ENCODE results near the gene CLN6.
"Not testable (repeated sequence)": the region's sequence is repeated elsewhere in the genome, so short reads cannot be mapped to it uniquely, and the experiment has no call there.

Gene CLN6

GRCh38 chr15:68206711-68207151 is 22.8 kb downstream of the CLN6 start:
- no peak for DNase-seq (ENCODE audit: low spot score)

DNA sequence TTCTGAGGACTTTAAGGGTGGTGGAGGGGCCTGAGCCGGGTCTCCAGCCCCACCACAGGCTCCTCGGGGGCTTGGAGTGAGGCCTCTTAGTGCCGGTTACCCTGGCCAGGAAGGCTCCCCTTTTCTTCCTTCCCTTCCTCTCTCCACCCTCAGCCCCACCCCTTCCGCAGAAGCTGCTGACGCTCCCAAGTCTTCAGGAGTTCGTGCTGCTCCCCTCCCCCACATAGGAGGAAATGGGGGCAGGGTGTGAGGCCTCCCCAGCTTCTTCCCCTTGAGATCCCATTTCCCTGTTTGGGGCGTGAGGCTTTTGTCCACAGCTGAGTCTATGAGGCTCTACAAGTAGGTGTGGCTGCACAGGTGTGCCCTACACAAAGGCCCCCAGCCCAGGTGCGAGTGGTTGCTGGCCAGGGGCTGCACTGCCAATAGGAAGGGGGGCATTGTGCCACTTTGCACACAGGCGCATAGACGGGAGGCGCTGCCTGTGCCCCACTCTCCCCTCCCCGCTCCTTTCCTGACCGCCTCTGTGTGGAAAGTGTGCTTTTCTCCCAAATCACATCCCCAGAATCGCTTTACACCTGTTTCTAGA is 23.5 kb downstream of the CLN6 start:
- no peak for DNase-seq (ENCODE audit: low spot score)

DNA sequence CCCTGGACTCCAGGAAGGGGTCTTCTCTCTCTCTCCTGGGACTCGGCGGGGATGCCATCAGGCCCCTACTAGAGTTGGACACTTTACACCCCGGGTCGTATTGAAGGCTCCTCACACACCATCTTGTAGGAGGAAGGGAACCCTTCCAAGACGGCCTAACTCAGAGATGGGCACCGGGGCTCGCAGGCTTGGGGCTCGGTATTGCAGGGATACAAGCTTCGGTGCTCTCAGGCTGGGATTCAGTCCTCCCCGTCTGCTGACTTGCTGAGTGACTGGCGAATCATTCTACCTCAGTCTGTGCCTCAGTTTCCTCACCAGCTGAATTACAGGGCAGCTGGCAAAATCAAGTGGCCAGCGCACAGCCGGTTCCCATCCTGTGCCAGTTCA is 24.0 kb downstream of the CLN6 start:
- DNase-seq (ENCODE audit: low spot score) = no peak

- peak; percentile 97 for DNase-seq (ENCODE audit: low spot score)
Measured at GRCh38 chr15:68204776-68205557, 24.6 kb downstream of the CLN6 start, which contains the start of gene CALML4. Gene CALML4, minus strand, starts transcription at chr15:68205332. Its CDS starts 85 bp downstream, at chr15:68205247.

GRCh38 chr15:68204361-68204760 is 25.2 kb downstream of the CLN6 start:
- no peak for DNase-seq (ENCODE audit: low spot score)

DNA sequence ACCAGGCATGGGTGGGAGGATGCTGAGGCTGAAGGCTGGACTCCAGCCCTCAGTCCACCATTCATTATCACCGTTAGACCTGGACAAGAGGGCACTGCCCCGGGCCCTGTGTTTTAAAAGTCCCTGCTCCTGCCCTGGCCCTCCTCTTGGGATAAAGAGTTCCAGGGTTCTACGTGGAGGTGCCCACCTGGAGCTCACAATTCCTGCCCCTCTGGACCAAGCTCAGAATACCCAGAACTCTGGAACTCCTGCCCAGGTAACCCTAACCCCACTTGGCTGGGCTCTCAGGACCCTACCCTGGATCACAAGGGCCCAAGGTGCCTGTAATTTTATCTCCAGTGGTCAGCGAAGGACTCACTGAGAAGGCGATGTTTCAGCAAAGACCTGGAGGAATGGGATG is 25.6 kb downstream of the CLN6 start:
- no peak for DNase-seq (ENCODE audit: low spot score)

- no peak for DNase-seq (ENCODE audit: low spot score)
Measured at GRCh38 chr15:68203486-68203885, 26.0 kb downstream of the CLN6 start.

- not testable (repeated sequence) for DNase-seq (ENCODE audit: low spot score)
Measured at GRCh38 chr15:68202994-68203393, 26.5 kb downstream of the CLN6 start.

- DNase-seq (ENCODE audit: low spot score) = no peak
Measured at GRCh38 chr15:68201879-68202261, 27.7 kb downstream of the CLN6 start.

DNA sequence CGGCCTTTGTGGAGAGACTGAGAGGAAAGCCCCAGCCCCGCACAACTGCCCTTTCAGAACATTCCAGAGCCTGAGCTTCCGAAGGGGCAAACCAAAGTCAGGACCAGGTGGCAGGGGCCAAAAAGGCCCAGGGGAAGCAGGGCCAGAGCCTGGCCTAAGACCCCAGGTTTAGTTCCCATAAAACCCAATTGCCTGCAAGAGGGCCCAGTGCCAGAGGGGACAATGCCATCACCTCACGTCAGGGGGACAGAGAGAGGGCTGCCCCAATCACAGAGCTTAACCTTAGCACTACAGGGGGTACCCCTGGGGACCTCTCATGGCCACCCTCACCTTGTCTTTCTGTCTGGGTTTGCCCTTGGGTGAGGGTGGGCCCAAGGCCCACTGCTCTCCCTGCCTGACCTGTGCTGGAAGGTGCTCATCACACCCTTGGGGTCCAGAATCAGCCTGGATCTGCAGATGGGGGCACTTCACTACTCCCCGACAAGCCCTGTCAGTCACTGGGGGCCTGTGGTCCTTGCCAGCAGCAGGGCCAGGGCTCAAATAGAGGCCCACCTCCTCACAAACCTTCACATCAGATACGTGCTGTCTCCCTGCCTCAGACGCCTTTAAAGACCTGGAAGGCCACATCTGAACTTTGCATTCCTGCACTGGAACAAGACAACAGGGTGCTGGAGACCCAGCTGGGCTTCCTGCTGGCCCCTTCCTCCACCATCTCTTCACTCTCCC is 28.2 kb downstream of the CLN6 start:
- no peak for DNase-seq (ENCODE audit: low spot score)

GRCh38 chr15:68200016-68200861 is 29.3 kb downstream of the CLN6 start:
- no peak for DNase-seq (ENCODE audit: low spot score)

GRCh38 chr15:68199340-68199739 is 30.2 kb downstream of the CLN6 start:
- DNase-seq (ENCODE audit: low spot score) = no peak

DNA sequence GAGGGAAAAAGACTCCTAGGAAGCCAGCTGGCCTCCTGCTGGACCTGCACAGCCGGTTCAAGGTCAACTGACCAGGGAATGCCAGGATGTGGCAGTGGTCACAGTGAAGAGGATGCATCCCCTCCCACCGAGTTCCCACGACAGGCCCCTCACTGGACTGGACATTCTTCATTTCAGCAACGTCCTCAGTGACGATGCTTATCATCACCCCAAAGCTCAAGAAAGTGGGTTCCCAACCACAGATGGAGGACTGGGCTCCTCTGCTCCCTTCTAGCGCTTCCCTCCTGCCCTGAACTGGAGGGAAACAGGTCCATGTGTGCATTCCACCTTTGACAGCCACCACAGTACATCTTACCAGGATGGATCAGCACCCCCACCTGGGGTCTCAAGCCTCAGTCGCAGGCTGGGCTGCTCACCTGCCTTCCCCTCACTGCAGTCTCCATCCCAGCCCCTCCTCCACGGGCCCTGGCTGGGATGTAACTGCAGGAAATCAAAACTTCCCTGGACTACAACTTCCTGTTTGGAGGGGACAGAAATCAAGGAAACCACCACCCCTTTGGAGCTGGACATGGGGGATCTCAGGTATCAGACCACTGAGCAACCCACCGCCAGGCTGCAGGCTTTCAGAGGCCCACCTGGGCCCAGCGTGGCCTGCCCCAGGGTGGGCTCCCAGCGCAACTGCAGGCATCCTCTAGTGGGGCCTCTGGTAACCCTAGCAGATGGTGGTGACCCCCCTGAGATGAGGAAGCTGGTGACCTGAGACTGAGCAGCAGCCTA is 31.7 kb downstream of the CLN6 start:
- no peak for DNase-seq (ENCODE audit: low spot score)

DNA sequence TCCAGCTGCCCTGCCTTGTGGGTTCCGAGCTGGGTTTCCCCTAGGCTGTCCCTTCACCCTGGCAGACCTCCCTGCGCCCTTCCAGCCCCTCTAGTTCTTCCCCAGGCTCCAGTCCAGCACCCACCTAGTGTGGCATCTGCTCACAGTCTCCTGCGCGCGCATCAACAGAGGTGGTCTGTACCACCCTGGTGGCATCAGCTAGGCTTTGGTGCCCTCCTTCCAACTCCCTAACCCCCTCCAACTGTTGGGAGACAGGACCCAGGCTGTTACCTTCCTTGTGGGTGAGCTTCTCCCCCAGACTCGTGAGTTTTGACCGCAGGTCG is 32.4 kb downstream of the CLN6 start:
- DNase-seq (ENCODE audit: low spot score) = no peak

DNA sequence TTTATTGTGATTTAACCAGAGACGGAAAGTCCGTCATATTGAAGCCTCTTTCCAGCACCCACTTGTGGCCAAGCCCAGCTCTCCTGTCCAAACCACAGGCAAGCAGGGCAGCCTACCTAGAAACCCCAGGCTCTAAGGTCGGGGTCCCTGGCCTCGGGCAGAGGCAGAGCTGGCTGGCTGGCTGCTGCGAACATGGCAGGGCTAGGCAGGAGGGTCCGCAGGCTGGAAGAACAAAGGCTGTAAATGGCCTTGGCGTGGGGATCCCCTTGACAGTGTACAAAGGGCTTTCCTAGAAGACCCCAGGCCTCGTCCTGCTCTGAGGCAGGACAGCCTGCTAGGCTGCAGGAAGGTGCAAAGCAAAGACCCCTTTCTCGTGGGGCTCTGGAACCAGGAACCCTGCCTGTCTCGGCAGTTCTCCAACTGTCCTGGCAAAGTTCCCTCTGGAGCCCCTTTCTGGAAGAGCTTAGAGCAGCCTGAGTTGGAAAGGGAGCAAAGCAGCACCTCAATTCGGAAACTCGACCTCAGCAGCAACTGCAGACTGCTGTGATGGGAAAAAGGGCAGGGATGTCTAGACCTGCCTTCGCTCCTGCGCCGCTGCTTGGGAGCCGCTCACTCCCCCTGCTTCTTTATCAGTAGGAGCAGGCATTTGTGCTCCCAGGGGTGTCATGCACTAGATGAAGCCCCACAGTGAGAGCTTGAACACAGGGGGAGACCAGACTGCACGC is 32.9 kb downstream of the CLN6 start:
- DNase-seq (ENCODE audit: low spot score) = no peak

GRCh38 chr15:68195336-68196112 is 34.0 kb downstream of the CLN6 start:
- no peak for DNase-seq (ENCODE audit: low spot score)

DNA sequence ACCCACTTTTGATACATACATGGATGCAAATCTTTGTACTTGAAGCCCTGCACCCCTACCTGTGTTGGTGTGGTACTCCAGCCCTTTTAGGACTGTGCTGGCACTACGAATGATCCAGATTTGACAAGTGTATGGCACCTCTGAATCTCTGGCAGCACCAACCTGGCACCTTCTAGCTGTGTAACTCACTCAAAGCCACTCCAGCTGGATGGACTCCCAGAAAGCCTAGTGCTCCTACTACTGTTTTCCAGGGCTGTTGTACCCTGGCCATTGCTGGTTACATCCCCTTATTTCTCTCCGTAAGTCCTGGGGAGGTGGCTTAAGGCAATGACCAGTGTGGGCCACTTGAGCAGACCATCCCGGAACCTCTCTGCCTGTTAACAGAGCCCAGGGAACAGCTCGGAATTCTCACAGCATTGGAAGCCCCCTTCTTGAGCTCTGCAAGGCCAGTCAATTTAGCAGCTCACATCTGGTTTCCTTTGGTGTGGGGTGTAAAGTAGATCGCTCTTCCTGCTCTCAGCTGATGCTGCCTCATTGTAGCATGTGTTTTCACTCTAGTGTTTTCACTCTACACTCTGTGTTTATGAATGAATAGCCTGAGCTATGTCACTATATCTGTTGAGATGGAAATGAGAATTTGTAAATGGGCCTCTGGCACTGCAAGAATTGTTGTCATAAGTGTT is 36.6 kb downstream of the CLN6 start:
- DNase-seq (ENCODE audit: low spot score) = no peak

GRCh38 chr15:68192117-68192516 is 37.4 kb downstream of the CLN6 start:
- no peak for DNase-seq (ENCODE audit: low spot score)

DNA sequence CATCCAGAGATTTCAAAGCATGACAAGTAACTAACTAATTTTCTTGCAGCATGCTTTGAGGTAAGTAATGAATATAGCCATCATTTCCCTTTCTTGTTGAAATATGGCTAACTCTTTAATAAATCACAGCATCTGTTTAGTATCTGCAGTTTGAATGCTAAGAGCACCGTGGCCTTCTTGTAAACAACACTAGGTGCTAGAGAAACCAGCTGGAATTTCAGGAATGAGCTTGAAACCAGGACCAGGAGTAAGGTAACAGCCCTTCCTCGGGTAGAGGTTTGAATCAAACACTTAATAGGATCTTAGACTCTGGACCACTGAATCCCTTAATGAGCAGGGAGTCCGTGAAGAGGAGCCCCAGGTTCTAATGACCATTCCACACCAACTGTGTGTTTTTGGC is 38.0 kb downstream of the CLN6 start:
- DNase-seq (ENCODE audit: low spot score) = no peak

All from HuH-7.5 (cell line).